Hepatocyte (in vitro differentiated cells): Measurements from ENCODE around the gene PIM3. TPM values are rescaled to one million over a fixed set of nuclear protein-coding genes. Genes with fewer than 3 reads are reported as not detected.

ENCODE experiments used
- DNase-seq: peaks from one replicate; pipeline ENCODE4 v3.0.0-alpha.2; 2016; ENCODE audit warnings: low spot score
- H2AFZ ChIP-seq: fragments of 200-600 bp; sonication (generic); 2 replicates; pipeline ENCODE4 v1.6.0; 2016; ENCODE audit warnings: antibody characterized with exemption, mild to moderate bottlenecking
- H3K27ac ChIP-seq: fragments of 200-600 bp; sonication (generic); 2 replicates; pipeline ENCODE4 v1.5.1; 2016; ENCODE audit warnings: mild to moderate bottlenecking
- H3K27me3 ChIP-seq: fragments of 200-600 bp; sonication (generic); 2 replicates; pipeline ENCODE4 v1.6.1; 2016
- H3K36me3 ChIP-seq: fragments of 200-600 bp; sonication (generic); replicated peaks from 2 replicates; pipeline ENCODE4 v1.5.1; 2016; ENCODE audit warnings: low read depth; ENCODE audit not compliant: insufficient read depth
- H3K4me1 ChIP-seq: fragments of 200-600 bp; sonication (generic); 2 replicates; pipeline ENCODE4 v1.5.1; 2016; ENCODE audit warnings: mild to moderate bottlenecking, moderate library complexity; ENCODE audit not compliant: insufficient read depth
- H3K4me2 ChIP-seq: fragments of 200-600 bp; sonication (generic); 2 replicates; pipeline ENCODE4 v1.6.0; 2016
- H3K4me3 ChIP-seq: fragments of 200-600 bp; sonication (generic); 2 replicates; pipeline ENCODE4 v1.5.1; 2016; ENCODE audit warnings: mild to moderate bottlenecking
- H3K79me2 ChIP-seq: fragments of 200-600 bp; sonication (generic); 2 replicates; pipeline ENCODE4 v1.6.0; 2017; ENCODE audit warnings: mild to moderate bottlenecking
- H3K9me2 ChIP-seq: fragments of 200-600 bp; sonication (generic); replicated peaks from 2 replicates; pipeline ENCODE4 v1.6.0; 2017; ENCODE audit warnings: mild to moderate bottlenecking; ENCODE audit not compliant: insufficient read depth
- H3K9me3 ChIP-seq: fragments of 200-600 bp; sonication (generic); 2 replicates; pipeline ENCODE4 v1.5.1; 2016; ENCODE audit warnings: low read depth, mild to moderate bottlenecking
- H4K20me1 ChIP-seq: fragments of 200-600 bp; sonication (generic); 2 replicates; pipeline ENCODE4 v1.6.0; 2016; ENCODE audit warnings: mild to moderate bottlenecking; ENCODE audit not compliant: insufficient read depth, poor library complexity, severe bottlenecking
- CTCF ChIP-seq: fragments of 200-600 bp; sonication (generic); IDR thresholded peaks from 2 replicates; pipeline ENCODE4 v1.5.1; 2016; ENCODE audit warnings: antibody characterized with exemption, mild to moderate bottlenecking; ENCODE audit not compliant: poor library complexity
- EZH2 ChIP-seq: fragments of 200-600 bp; sonication (generic); IDR thresholded peaks from 2 replicates; pipeline ENCODE4 v1.6.1; 2016; ENCODE audit warnings: antibody characterized with exemption, mild to moderate bottlenecking, borderline replicate concordance
- EZH2phosphoT487 ChIP-seq: fragments of 200-600 bp; sonication (generic); IDR thresholded peaks from one replicate; pipeline ENCODE4 v1.6.1; 2018; ENCODE audit warnings: antibody characterized with exemption, mild to moderate bottlenecking, low read depth, moderate library complexity; ENCODE audit not compliant: unreplicated experiment, severe bottlenecking
- WGBS: methylation state at CpG from one replicate; pipeline ENCODE4 v1.1.6; 2016; ENCODE audit warnings: low lambda C conversion rate; ENCODE audit errors: missing lambda C conversion rate; 5-methylcytosine and 5-hydroxymethylcytosine counted together
- polyA plus RNA-seq: library from polyadenylated mRNA; unstranded; fragments of >200 nt; fragmentation: Nextera tagmentation; extraction: Ambion mirVana; gene quantifications from 2 replicates; pipeline ENCODE4 v1.2.1, GENCODE V29; 2016
- total RNA-seq: library from RNA; depleted of rRNA; stranded (reverse); fragments of >200 nt; gene quantifications from 2 replicates; pipeline ENCODE4 v1.2.3, GENCODE V29; 2014

The PIM3 gene
- total and polyA plus RNA-seq, 2 experiments from 2014 or later: 81.1 to 138 TPM

GRCh38 chr22:49913446-49913845, 47.1 kb upstream of the PIM3 start:
- Histone ChIP-seq H3K79me2 (peaks cover 33% of the 10 kb centered on the region), H3K9me3 (no peaks in the 10 kb centered on the region), H3K27ac (no peak overlapping the region), H3K9me2 (no peaks in the 10 kb centered on the region), H3K27me3 (no peaks in the 10 kb centered on the region), H2AFZ (no peak overlapping the region), H3K4me2 (no peak overlapping the region), H3K36me3 (peaks cover 3% of the 10 kb centered on the region), H3K4me1 (peaks cover 6% of the 10 kb centered on the region), H3K4me3 (no peak overlapping the region), H4K20me1 (no peaks in the 10 kb centered on the region)
- 97% methylated on average over 14 of the region's 14 CpGs for WGBS
- TF ChIP-seq EZH2phosphoT487 (no peak), EZH2 (no peak), CTCF (no peak)
- no peak for DNase-seq

- Histone ChIP-seq H3K36me3 (peaks cover 3% of the 10 kb centered on the region), H3K9me3 (no peaks in the 10 kb centered on the region), H2AFZ (no peak overlapping the region), H3K79me2 (peaks cover 38% of the 10 kb centered on the region), H4K20me1 (no peaks in the 10 kb centered on the region), H3K4me3 (no peak overlapping the region), H3K27ac (no peak overlapping the region), H3K27me3 (no peaks in the 10 kb centered on the region), H3K4me2 (no peak overlapping the region), H3K4me1 (peaks cover 11% of the 10 kb centered on the region), H3K9me2 (no peaks in the 10 kb centered on the region)
- TF ChIP-seq EZH2: no peak
- TF ChIP-seq EZH2phosphoT487: no peak
- no peak for TF ChIP-seq CTCF
- WGBS: 90% methylated on average over 12 of the region's 12 CpGs
- no peak for DNase-seq
These were observed 46.3 kb upstream of the PIM3 start for GRCh38 chr22:49914256-49914655.

- H3K4me1 ChIP-seq: peaks cover 13% of the 10 kb centered on the region
- H4K20me1 ChIP-seq: no peaks in the 10 kb centered on the region
These were observed 45.0 kb upstream of the PIM3 start for GRCh38 chr22:49915610-49916009.

More at GRCh38 chr22:49915610-49916009, 45.0 kb upstream of the PIM3 start:
- 90% methylated on average over 12 of the region's 12 CpGs for WGBS
- H3K9me2 ChIP-seq: no peaks in the 10 kb centered on the region
- no peak overlapping the region for H3K27ac ChIP-seq
- H3K36me3 ChIP-seq: peaks cover 3% of the 10 kb centered on the region
- no peak for DNase-seq
- no peak for TF ChIP-seq EZH2phosphoT487
- TF ChIP-seq EZH2: no peak
- TF ChIP-seq CTCF: no peak
- H3K4me3 ChIP-seq: no peak overlapping the region
- no peak overlapping the region for H3K4me2 ChIP-seq
- H3K79me2 ChIP-seq: peaks cover 40% of the 10 kb centered on the region
- no peaks in the 10 kb centered on the region for H3K9me3 ChIP-seq
- H2AFZ ChIP-seq: no peak overlapping the region
- no peaks in the 10 kb centered on the region for H3K27me3 ChIP-seq
